H1 (cell line): Measurements from ENCODE around the gene BCL2. TPM values are rescaled to one million over a fixed set of nuclear protein-coding genes. Genes with fewer than 3 reads are reported as not detected.

Experiments
- CBX5 ChIP-seq: fragments of 300-800, 300-1000 bp; sonication (generic); IDR thresholded peaks from 2 replicates; pipeline ENCODE4 v1.7.1; 2016; ENCODE audit warnings: antibody characterized with exemption, low read length, low read depth
- KDM4A ChIP-seq: IDR thresholded peaks from one replicate; pipeline ENCODE4 v1.7.1; 2012; ENCODE audit warnings: low read depth, mild to moderate bottlenecking, moderate library complexity, low read length, inconsistent platforms; ENCODE audit not compliant: severe bottlenecking
- RBBP5 ChIP-seq: IDR thresholded peaks from 2 replicates; pipeline ENCODE4 v1.7.1; 2012; ENCODE audit warnings: low read depth, mild to moderate bottlenecking, inconsistent platforms, low read length, moderate library complexity, borderline replicate concordance
- SP2 ChIP-seq: IDR thresholded peaks from 2 replicates; pipeline ENCODE4 v1.6.1; 2012; ENCODE audit warnings: mild to moderate bottlenecking, low read length, inconsistent platforms
- polyA plus RNA-seq, 7 experiments: library from polyadenylated mRNA; depleted of rRNA in 3 of 7; stranded (reverse) in 5 of 7; unstranded in 2 of 7; fragments of >200 nt in 5 of 7; fragments of 200-250 nt in 2 of 7; gene quantifications; 1 replicate in 5 of 7; 2 replicates in 1 of 7; 4 replicates in 1 of 7; pipeline versions ENCODE4 v1.2.1 to v1.2.3, GENCODE V29; 2011 to 2013; ENCODE audit warnings: missing spikeins in 2 of 7, mixed read lengths in 2 of 7
- total RNA-seq: library from RNA; stranded (reverse); fragmentation: NEBNext Ultra II Directional; extraction: Animal tissue kit (Norgen Biotek cat#: 25700); gene quantifications from 2 replicates; pipeline ENCODE4 v1.2.1, GENCODE V29; 2021

BCL2 gene
- total and polyA plus RNA-seq, 2 of the 8 experiments (the other 6 are each of a cell fraction or from before 2014, with no cell fraction given): 0.59 to 4.5 TPM

DNA sequence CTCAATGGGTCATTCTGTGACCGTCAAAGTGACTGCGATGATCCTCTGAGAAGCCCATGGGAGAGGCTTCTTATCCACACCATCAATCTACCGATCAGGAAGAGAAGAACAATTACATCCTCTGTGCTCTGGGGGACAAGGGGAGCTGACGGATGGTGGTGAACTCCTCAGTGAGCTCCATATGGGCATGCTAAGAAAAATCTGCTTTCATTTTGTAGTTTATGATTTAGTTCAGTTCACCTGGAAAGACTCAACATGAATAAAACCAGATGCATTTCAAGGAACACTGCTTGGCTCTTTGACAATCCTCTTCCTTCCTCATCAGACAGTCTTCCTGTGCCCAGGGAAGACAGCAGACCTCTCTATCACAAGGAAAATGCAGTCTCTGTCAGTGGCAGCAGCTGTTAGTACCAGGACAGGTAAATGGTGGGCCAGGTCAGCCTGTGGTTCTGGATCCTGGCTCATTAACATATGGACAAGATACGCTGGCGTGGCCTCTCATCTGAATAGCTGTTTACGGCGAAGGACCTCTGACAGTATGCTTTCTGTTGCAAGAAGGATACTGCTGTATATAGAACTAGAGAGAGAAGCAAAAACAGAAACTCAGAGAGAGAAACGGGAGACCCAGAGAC lies 176.9 kb downstream of the BCL2 start (continued):
- TF ChIP-seq SP2: no peak
- no peak for TF ChIP-seq KDM4A
- TF ChIP-seq CBX5: no peak
- no peak for TF ChIP-seq RBBP5
- TF ChIP-seq, all 59 proteins: peak for 0
